Kidney epithelial cell (primary cell): ENCODE measurements around the gene HORMAD1. TPM values are rescaled to one million over a fixed set of nuclear protein-coding genes. Genes with fewer than 3 reads are reported as not detected.
"Not testable (repeated sequence)": the region's sequence is repeated elsewhere in the genome, so short reads cannot be mapped to it uniquely, and the experiment has no call there.

Source experiments
- DNase-seq: peaks from one replicate; pipeline ENCODE4 v3.0.0-alpha.2; 2010; ENCODE audit warnings: low read depth
- H3K27me3 ChIP-seq: 2 replicates; pipeline ENCODE4 v1.6.0; 2011; ENCODE audit warnings: low read length; ENCODE audit not compliant: control insufficient read depth, insufficient read depth
- H3K36me3 ChIP-seq: 2 replicates; pipeline ENCODE4 v1.5.1; 2011; ENCODE audit warnings: low read length; ENCODE audit not compliant: control insufficient read depth, insufficient read depth
- H3K4me3 ChIP-seq: 2 replicates; pipeline ENCODE4 v1.5.1; 2011; ENCODE audit warnings: low read depth, mild to moderate bottlenecking, control low read depth, low read length
- total RNA-seq: library from RNA; depleted of rRNA; stranded (reverse); fragments of >200 nt; gene quantifications from 2 replicates; pipeline ENCODE4 v1.2.3, GENCODE V29; 2015
- TF ChIP-seq, protein P1 (sequence below): IDR thresholded peaks from 2 replicates; pipeline ENCODE4 v1.5.1; 2011; ENCODE audit warnings: mild to moderate bottlenecking, moderate library complexity, low read length, control low read depth, inconsistent platforms; ENCODE audit not compliant: insufficient read depth, poor library complexity, severe bottlenecking

HORMAD1 gene
- total RNA-seq, 1 donor from 2014 or later = not detected

DNA sequence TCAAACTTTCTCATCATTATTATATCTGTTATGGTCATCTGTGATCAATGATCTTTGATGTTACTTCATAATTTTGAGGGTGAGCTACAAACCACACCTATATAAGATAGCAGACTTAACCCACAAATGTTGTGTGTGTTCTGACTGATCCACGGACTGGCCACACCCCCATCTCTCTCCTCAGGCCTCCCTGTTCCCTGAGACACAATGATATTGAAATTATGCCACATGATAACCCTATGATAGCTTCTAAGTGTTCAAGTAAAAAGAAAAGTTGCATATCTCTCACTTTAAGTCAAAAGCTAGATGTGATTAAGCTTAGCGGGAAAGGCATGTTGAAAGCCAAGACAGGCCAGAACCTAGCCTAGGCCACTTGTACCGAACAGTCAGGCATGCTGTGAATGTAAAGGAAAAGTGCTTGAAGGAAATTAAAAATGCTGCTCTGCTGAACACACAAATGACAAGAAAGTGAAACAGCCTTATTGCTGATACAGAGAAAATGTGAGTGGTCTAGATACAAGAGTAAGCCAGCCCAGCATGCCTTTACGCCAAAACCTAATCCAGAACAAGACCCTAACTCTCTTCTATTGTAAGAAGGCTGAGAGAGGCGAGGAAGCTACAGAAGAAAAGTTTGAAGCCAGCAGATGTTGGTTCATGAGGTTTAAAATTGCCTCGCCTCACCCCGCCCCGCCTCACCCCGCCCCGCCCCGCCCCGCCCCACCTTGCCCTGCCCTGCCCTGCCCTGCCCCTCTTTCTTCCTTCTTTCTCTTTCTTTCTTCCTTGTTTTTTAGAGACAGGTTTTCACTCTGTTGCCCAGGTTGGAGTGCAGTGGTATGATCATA, 28.4 kb upstream of the HORMAD1 start:
- H3K4me3 ChIP-seq = no peak overlapping the region
- no peak for DNase-seq
- H3K27me3 ChIP-seq = no peaks in the 10 kb centered on the region
- H3K36me3 ChIP-seq = no peaks in the 10 kb centered on the region
- TF ChIP-seq, protein P1, sequence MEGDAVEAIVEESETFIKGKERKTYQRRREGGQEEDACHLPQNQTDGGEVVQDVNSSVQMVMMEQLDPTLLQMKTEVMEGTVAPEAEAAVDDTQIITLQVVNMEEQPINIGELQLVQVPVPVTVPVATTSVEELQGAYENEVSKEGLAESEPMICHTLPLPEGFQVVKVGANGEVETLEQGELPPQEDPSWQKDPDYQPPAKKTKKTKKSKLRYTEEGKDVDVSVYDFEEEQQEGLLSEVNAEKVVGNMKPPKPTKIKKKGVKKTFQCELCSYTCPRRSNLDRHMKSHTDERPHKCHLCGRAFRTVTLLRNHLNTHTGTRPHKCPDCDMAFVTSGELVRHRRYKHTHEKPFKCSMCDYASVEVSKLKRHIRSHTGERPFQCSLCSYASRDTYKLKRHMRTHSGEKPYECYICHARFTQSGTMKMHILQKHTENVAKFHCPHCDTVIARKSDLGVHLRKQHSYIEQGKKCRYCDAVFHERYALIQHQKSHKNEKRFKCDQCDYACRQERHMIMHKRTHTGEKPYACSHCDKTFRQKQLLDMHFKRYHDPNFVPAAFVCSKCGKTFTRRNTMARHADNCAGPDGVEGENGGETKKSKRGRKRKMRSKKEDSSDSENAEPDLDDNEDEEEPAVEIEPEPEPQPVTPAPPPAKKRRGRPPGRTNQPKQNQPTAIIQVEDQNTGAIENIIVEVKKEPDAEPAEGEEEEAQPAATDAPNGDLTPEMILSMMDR = no peak

DNA sequence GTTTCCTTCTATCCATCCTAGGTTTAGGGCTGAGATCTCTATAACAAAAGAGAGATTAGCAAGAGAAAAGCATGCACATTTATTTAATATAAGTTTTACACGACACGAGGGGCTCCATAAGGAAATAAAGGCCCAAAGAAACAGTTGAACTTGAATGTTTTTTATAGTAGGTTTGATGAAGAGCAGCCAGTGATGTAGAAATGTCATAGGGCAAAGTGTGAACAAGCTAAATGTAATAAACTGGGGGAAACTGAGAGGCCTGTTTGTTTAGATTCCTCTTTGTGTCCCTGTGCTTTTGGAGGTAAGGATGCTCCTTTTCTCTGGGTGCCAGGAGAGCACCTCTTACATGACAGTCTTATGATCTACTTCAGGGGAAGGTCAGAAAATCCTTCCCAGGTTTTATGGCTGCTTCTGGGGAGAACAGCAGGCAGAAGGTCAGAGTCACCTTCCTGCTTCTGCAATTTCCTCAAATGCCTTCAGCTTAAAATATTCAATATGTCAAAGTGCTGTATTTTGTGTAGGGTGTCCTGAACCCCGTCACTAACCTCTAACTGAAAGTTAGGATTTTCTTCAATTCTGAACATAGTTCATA, 9.5 kb upstream of the HORMAD1 start:
- DNase-seq = no peak
- Histone ChIP-seq H3K27me3 (no peaks in the 10 kb centered on the region), H3K36me3 (no peaks in the 10 kb centered on the region), H3K4me3 (no peak overlapping the region)
- TF ChIP-seq, protein P1 = no peak

DNA sequence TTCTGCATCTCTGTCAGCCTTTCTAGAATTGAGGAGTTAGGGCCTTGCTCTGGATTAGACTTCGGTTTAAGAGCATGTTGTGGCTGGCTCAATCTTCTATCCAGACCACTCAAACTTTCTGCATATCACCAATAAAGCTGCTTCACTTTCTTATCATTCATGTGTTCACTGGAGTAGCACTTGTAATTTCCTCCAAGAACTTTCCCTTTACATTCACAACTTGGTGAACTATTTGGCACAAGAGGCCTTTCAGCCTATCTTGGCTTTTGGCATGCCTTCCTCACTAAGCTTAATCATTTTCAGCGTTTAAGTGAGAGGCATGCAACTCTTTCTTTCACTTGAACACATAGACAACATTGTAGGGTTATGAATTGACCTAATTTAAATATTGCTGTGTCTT, 3.6 kb upstream of the HORMAD1 start:
- TF ChIP-seq, protein P1 = no peak
- no peaks in the 10 kb centered on the region for H3K27me3 ChIP-seq
- DNase-seq = no peak
- H3K36me3 ChIP-seq = no peaks in the 10 kb centered on the region
- no peak overlapping the region for H3K4me3 ChIP-seq

DNA sequence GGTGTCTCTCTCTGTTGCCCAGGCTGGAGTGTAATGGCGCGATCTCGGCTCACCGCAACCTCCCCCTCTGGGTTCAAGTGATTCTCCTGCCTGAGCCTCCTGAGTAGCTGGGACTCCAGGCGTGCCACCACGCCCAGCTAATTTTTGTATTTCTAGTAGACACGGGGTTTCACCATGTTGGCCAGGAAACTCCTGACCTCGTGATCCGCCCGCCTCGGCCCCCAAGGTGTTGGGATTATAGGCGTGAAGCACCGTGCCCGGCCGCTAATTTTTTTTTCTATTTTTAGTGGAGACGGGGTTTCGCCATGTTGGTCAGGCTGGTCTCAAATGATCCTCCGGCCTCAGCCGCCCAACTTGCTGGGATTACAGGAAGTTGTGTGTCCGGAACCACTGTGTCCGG, 597 bp downstream of the HORMAD1 start:
- H3K4me3 ChIP-seq = no peak overlapping the region
- no peaks in the 10 kb centered on the region for H3K36me3 ChIP-seq
- TF ChIP-seq, protein P1 = no peak
- DNase-seq = no peak
- H3K27me3 ChIP-seq = no peaks in the 10 kb centered on the region

DNA sequence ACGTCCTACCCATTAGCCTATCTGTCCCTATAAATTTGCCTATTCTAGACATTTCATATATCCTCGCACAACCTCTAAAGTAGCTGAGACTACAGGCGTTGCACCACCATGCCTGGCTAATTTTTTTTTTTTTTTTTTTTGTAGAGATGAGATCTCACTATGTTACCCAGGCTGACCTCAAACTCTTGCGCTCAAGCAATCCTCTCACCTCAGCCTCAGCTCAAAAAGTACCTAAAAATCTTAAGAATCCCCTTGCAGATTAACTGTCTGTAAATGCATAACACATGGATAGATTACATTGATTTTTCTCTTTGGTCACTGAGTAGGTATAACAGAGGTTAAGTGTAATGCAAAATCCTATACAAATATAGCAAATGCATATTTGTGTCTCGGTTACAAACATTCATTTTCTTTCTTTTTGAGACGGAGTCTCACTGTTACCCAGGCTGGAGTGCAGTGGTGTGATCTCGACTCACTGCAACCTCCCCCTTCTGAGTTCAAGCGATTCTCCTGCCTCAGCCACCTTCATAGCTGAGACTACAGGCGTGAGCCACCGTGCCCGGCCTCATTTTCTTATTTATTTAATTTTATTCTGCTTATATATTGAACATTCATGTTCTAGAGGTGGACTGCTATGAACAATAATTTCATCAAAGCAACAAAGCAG, 2.3 kb downstream of the HORMAD1 start:
- no peak for DNase-seq
- Histone ChIP-seq H3K4me3 (no peak overlapping the region), H3K27me3 (no peaks in the 10 kb centered on the region), H3K36me3 (no peaks in the 10 kb centered on the region)
- TF ChIP-seq, protein P1 = no peak

DNA sequence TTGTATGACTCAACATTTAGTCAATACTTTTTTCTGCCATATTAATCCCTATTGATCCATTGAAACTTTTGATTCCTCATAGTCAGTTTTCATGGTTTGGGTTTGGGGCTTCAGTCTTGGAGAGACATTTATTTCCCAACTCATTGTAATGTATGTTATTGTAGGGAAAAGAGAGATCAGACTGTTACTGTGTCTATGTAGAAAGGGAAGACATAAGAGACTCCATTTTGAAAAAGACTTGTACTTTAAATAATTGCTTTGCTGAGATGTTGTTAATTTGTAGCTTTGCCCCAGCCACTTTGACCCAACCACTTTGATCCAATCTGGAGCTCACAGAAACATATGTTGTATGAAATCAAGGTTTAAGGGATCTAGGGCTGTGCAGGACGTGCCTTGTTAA, 11.7 kb downstream of the HORMAD1 start:
- DNase-seq, H3K36me3 ChIP-seq, H3K27me3 ChIP-seq, H3K4me3 ChIP-seq: not testable (repeated sequence)
